Hypothalamus (tissue), 51 donors: ENCODE data around the gene PLEKHG5.

ENCODE experiments used
- DNase-seq, 51 donors: peaks; one replicate each; lab custom pipeline; 2025; lab: John Stamatoyannopoulos, UW

The PLEKHG5 gene

DNA sequence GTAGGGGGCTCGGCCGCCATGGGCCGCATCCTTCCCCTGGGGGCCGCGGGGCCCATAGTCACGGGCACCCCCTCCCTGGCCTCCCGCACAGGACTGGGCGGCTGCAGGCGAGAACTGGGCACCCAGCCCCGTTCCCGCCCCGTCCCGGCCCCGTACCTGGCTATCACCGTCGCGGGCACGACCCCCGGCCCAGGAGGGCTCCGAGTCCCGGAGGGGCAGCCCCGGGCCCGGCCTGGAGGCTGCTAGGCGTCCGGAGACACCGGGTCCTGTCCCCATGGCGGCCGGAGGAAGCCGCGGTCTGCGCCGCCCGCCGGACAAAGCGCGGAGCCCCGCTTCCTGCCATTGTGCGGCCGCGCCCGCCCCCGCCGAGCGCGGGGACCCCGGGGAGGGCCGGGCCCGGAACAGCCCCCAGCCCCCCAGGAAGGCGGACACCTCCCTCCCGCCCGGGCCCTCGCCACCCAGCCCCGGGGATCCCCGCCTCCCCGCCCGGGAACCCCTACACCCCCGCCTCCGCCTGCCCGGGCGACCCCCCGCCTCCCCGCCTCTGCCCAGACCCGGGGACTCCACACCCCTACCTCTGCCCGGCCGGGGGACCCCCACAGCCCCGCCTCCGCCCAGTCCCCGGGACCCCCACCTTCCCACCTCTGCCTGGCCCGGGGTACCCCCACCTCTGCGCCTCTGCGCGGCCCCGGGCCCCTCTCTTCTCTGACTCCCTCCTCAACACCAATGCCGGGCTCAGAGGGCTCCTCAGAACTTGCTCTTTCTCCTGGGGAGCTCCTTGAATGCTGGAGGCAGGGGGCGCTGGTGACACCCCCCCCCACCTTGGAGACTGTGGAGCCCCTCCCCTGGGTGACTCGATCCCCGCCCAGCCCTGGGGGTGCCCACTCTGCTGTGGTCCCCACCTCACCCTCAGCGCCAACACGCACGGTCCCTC is 6.0 kb downstream of the PLEKHG5 start:
- no peak for DNase-seq

DNA sequence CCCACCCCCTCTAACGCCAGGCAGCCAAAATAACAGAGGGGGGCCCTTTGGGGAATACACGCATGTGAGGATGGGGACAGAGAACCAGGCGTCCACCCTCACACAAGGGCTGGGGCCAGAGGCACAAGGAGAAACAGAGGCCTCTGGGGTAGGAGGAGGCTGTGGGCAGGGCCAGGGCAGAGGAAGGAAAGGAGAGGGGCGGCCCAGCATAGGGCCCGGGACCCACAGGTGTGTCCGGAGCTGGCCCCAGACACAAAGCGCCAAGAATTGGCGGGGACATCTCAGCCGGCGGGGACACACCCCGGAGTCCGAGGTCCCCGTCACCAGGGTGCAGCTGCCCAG is 6.7 kb downstream of the PLEKHG5 start:
- no peak for DNase-seq

DNA sequence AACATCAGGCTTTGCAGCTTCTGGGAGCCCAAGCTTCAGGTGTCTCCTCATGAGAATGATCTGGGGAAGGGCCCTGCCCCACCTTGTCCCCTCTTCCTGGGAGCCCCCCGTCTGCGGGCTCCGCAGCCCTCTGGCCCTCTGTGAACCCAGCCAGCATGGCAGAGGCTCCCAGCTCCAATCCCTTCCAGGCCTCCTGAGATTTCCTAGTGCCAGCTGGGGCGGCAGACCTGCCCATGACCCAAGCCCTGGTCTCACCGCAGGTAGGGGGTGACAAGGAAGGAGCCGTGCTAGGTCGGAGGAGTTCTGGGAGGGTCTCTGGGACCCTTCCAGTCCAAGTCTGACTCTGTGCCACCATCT is 7.7 kb downstream of the PLEKHG5 start:
- DNase-seq = no peak

DNA sequence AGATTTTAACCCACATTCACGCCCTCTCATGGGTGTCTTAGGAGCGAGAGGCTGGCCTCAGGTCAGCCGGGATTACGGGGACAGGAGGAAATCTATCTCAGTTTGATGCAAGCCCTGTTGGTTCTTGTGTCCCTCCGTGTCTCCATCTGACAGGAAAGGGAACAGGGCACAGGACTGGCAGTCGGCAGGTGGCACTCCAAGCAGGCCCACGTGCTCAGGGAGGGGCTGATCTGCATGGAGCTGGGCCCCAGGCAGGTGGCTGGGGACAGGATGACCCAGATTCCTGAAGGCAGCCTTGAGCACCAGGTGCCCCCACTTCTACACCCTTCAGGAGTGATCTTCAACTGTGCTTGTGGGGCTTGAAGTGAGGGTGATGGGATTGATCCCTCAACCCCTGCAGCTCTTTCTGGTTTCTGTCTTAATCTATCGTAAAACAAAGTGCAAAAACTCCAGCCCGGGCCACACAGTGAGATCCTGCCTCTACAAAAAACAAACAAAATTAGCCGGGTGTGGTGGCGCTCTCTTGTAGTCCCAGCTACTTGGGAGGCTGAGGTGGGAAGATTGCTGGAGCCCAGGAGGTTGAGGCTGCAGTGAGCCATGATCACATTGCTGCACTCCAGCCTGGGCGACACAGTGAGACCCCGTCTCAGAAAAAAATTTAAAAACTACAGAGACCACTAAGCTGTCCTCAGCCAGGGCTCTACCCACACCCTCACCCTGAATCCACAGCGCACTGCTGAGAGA is 8.3 kb downstream of the PLEKHG5 start:
- no peak for DNase-seq

DNA sequence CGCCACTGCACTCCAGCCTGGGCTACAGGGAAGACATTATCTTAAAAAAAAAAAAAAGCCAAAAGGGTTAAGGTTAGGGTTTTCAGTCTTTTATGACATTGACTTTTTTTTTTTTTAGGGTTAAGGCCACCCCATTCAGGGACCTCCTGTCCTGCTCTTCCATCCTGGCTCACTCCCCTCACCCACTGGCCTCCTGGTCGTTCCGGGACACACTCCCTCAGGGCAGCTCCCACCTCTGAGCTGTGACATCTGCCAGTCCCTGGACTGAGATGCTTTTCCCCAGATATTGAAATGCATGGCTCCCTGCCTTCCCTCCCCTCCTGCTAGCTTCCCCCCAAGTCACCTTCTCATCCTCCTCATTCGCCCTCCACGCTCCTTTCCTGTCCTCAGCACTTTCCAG is 9.6 kb downstream of the PLEKHG5 start:
- no peak for DNase-seq

DNA sequence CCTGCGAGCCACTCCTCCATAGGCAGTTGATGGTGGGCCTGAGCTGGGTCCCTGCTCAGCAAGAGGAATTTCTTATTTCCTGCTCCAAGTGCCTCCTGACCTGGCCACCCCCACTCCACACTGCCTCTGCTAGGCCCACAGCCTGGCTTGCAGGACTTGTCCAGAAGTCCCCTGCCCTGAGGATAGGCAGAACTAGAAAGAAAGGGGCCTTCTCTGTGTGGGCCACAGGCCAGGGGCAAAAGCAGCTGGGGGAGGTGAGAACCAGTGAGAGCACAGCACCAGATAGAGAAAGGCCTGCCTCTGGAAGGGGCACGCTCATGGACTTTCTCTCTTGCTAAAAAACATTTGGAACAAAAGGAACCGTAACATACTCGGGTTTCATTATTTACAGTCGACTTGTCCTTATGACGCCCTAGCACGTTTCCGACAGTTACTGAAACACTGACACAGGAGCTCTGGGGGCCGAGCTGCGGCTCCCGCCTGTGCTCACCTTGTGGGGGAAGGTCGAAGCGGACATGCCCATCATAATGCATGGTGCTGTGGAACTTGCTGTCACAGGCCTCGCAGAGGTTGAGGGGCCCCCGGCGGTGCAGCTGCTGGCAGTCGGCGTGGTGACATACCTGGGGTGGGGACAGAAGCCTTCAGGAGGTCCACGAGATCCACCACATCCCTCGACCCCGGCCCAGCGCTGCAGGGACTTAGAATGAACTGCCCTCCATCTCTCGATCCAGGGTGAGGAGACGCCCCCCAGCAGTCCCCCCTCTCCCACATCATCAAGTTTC is 14.2 kb downstream of the PLEKHG5 start:
- DNase-seq = no peak

DNA sequence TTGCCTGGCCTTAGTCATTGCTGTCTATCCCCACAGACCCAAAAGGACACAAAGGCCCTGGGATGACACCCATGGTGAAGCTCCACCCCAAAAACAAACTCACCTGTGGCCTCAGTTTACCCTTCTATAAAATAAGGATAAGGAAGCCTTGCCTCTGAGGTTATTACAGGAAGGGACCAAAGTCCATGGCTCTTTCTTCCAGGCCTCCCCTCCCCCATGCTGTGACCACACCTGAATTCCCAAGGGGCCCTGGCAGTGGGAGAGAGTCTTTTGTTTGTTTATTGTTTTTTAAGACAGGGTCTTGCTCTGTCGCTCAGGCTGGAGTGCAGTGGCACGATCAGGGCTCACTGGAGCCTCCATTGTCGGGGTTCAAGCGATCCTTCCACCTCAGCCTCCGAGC is 15.0 kb downstream of the PLEKHG5 start:
- DNase-seq = no peak

DNA sequence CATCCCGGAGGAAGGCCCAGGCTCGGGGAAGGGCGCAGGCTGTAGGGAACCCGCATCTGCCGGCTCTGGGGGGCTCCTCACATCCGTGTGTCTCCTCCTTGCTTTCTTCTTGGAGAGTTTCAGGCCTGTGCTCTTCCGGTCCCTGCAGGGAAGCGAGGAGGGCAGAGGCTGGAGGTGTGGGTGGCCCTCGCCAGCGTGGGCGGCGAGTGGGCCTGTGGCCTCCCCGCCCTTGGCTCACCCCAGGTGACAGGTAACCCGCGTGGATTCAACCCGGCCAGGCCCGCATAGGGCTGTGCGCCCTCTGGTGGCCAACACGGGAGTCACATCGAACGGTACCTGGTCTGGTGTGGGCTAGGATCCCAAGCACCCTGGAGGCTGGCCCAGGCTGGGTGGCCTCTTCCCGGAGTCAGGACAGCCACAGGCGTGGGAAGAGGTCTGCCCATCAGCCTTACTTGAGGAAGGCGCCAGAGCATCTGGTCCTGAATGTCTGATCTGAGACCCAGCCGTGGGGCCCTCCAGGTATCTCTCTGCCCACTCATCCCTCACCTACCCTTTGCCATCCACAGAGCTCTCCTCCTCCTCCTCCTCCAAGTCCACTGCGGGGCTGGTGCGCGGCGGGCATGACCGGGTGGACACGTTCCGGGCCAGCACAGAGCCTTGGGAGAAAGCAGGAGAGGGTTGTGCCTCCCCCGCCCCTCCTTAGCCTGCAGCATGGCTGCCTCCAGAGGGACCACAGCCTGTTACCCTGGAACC is 15.9 kb downstream of the PLEKHG5 start:
- DNase-seq = peak in 35 of 51 donors; percentile 4 to 61 (median 26)

DNA sequence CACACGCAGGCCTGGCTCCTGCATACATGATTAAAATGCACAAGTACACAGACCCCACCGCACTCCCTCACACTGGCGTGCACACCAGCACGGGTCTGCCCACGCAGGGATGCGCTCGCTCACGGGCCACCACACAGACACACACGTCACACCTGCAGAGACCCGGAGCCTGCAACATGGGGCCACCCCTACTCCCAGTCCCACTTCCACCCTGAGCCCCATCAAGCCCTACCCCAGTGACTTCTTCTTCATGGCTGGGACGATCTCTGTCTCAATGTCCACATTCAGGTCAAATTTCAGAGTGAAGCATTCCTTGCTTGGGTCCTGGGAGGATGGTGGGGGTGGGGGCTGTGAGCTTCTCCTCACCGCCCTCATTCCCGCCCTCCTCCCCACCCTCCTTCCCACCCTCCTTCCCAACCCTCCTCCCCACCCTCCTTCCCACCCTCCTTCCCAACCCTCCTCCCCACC is 16.6 kb downstream of the PLEKHG5 start:
- no peak for DNase-seq

DNA sequence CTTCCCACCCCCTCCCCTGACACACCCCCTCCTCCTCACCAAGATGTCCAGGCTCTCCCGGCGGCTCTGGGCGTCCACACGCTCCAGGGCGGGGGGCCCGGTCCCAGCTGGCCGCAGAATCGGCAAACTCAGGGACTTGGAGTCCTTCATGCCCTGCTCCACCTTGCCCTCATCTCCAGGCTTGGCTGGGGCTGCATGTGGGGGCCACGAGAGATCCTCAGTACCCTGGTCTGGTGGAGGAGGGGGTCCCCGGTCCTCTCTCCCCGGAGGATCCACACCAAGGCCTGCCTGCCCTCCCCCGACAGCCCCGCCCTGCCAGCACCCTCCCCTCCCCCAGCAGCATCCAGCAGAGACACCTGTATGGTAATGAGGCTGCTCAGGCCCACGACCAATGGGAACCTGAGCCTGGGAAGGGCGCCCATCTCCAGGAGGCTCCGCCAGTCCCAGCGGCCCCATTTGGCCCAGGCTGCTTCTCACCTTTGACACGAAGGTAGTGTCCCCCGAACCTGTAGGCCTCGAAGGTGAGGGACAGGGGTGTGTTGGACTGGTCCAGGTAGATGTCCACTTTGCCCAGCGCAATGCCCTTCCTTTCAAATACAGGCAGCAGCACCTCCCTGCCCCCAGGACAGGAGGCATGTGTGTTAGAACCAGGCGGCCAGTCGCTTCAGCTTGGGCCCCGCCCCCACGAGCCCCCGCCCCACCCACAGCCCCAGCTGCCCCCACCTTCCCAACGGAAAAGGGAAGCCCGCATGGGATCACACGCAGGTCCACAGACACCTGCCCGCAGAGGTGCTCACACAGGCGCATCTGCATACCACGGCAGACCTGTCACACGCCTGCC is 17.3 kb downstream of the PLEKHG5 start:
- DNase-seq = no peak

DNA sequence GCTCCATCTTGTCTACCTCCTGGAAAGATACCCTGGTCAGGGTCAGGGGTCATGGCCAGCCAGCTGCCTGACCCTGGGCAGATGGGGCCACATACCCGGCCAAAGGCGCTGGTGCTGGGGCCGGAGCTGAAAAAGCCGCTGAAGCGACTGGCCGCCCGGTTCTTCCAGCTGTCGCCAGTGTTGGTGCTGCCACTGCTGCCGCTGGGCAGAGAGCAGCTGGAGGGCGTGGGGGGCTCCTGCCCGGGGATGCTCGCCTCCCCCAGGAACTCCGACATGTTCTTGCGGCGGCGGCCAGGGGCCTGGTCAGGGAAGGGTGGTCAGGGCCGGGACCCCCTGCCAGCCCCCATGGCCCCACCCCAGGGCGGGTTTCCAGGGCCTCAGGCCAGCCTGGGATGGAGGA is 18.3 kb downstream of the PLEKHG5 start:
- DNase-seq = no peak

DNA sequence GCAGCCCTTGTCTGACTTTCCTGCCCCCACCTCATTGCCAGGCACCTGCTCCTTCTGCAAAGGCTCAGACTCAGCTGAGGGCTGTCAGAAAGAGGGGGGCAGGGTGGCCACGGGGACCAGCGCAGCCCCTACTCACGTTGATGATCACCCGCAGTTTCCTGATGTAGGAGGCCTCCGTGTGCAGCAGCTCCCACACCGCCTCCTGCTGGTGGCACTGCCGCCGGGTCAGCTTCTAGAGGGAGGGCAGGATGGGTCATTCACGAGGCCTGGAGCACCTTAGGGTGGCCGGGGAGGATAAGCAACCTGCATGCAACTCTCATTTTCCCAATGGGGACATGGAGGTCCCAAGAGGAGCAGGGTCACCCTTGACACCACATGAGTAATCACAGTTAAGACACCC is 19.1 kb downstream of the PLEKHG5 start:
- no peak for DNase-seq

DNA sequence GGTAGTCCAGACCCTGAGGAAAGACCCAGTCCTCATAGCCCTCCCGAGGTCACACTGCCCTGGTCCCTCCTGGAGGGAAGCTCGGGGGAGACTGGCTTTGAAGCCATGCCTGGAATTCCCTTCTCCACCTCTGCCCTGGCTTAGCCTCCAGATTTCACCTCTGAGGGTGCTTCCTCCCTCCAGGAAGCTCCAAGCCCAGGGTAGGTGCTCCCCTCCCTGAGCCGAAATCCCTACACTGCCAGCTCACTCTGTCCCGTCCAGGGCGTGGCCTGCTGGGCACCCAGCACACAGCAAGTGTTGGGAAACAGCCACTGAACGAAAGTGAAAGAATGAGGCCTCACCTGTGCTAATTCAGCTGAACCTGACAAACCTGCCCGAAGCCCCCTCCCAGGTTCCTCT is 19.5 kb downstream of the PLEKHG5 start:
- DNase-seq = no peak

DNA sequence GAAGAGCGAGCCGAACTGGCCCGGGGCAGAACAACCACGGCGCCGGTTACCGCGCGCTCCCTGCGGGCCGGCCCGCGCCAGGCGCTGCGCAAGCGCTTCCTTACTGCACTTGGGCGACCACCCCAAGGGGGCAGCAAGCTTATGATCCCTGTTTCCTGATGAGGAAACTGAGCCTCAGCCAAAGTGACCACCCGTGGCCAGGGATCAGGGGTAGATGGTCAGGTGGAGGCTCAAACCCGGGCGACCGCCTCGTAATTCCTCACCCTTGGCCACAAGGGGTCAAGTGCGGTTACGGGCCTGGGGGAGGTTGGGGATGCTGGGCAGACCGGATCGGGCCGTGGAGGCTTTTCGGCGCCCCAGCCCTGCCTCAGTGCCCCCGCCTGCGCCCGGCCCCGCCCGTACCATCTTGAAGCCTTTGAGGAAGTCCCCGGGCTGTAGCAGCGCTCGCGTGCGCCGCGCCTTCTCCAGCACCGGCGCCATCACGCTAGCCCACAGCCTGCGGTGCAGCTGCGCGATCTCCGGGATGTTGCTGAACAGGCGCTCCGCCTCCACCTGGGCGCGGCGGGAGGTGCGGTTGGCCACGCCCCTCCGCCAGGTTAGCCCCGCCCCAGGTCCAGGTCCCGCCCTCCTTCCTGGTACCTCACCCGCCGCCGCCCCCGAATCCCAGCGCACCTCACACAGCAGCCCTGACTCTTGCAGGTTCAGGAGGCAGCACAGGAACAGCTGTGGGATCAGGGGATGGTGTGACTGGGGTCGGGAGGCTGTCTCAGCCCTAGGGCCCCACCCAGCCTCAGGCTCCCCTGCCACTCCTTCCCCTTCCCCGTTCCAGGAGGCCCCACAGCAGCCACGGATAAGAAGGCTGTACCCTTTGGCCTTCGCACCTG is 20.1 kb downstream of the PLEKHG5 start:
- DNase-seq = no peak

DNA sequence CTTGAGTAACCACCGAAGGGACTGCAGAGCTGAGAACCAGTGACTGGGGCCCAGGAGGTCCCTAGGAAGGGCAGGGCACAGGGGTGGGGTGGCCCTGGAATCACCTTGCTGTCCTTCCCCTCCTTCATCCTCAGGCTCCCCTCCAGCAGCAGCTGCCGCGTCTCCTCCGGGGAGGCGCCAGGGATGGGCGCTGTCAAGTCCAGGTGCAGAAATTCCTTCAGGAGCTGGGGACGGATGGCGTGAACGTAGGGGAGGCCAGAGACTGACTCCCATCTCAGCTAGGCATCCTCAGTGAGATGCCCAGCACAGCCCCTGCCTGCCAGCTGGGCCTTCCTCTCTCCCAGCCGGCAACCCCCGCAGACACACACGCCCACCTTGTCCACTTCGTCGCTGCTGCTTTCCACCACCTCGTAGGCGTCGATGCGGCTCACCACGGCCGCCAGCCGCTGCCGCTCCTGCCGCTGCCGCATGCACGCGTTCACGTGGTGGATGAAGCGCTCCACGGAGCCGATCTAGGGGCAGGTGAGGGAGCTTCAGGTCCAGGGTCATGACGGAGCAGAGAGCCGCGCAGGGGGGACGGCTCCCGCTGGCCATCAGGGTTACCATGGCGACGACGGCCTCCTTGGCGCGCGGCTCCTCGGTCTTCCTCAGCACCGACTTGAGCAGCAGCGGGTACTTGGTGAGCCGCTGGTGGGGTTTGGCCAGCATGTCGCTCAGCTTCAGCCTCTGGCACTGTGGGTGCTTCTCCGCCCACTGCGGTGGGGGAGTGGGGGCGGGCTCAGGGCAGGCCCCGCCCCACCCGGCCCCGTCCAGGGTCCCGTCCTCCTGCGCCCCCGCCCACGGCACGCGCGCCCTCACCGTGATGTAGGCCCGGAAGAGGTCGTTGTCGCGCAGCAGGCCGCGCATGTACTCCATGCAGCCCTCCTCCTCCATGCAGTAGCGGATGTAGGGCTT is 21.1 kb downstream of the PLEKHG5 start:
- peak in 1 of 51 donors; percentile 7 for DNase-seq

DNA sequence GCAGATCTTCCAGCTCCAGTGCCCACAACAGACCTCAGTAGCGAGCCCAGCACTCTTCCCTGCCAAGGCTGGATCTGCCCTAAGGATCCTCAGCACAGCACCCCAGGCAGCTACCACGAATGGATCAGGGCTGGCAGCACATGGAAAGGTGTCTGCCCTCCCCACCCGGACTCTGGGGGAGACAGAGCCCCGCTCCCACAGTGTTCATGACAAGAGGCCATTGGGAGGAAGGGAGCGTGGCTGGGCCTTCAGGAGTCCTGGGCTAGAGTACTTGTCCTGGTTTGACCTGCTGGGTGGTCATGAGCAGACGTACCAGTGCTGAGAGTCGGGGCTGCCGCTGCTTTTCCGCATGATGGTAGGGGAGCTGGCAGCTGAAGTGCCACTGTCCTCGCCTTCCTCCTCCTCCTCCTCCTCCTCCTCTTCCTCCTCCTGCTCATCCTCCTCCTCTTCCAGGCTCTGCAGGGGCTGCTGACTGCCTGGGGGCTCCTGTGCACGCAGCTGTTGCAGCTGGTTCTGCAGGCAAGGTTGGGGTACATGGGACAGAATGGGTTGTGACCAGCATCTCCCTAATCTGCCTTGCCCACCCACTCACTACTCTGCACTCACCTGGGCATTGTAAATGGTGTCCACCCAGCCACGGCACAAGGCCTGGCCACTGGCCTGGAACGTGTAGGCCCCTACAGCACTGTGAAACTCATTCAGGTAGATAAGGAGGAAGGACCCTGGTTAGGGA is 22.6 kb downstream of the PLEKHG5 start:
- no peak for DNase-seq
